ENCODE measurements around the gene PKNOX2. TPM values are rescaled to one million over a fixed set of nuclear protein-coding genes. Genes with fewer than 3 reads are reported as not detected.
A peak's percentile ranks its signal among the peaks of the same experiment; 100 is the strongest.

The PKNOX2 gene
- total RNA-seq, 1 donor from 2014 or later: 34.9 TPM

GRCh38 chr11:125157118-125157733, 7.3 kb upstream of the PKNOX2 start:
- no peaks in the 10 kb centered on the region for H3K27me3 Mint-ChIP-seq (ENCODE audit: low read depth)
- no peaks in the 10 kb centered on the region for H3K4me1 Mint-ChIP-seq (ENCODE audit: low read depth)
- no peak for DNase-seq (ENCODE audit: low spot score)
- no peaks in the 10 kb centered on the region for H3K9me3 Mint-ChIP-seq (ENCODE audit: low read depth)
- no peak overlapping the region for H3K4me3 Mint-ChIP-seq (ENCODE audit: unreplicated experiment)
- no peak for TF ChIP-seq CTCF (IDR thresholded peaks at IDR 0.05)
- H3K36me3 Mint-ChIP-seq (ENCODE audit: low read depth): no peaks in the 10 kb centered on the region
- no peak overlapping the region for H3K27ac Mint-ChIP-seq (ENCODE audit: unreplicated experiment)

GRCh38 chr11:125157953-125158680, 6.4 kb upstream of the PKNOX2 start:
- Mint-ChIP-seq H3K36me3 (ENCODE audit: low read depth) (no peaks in the 10 kb centered on the region), H3K27me3 (ENCODE audit: low read depth) (no peaks in the 10 kb centered on the region), H3K4me1 (ENCODE audit: low read depth) (peaks cover 2% of the 10 kb centered on the region), H3K27ac (ENCODE audit: unreplicated experiment) (no peak overlapping the region), H3K9me3 (ENCODE audit: low read depth) (no peaks in the 10 kb centered on the region), H3K4me3 (ENCODE audit: unreplicated experiment) (no peak overlapping the region)
- no peak for DNase-seq (ENCODE audit: low spot score)
- no peak for TF ChIP-seq CTCF (IDR thresholded peaks at IDR 0.05)

GRCh38 chr11:125162743-125163142, 1.8 kb upstream of the PKNOX2 start:
- no peaks in the 10 kb centered on the region for H3K9me3 Mint-ChIP-seq (ENCODE audit: low read depth)
- TF ChIP-seq CTCF (IDR thresholded peaks at IDR 0.05): no peak
- H3K27ac Mint-ChIP-seq (ENCODE audit: unreplicated experiment): no peak overlapping the region
- H3K36me3 Mint-ChIP-seq (ENCODE audit: low read depth): peaks cover 4% of the 10 kb centered on the region
- H3K4me1 Mint-ChIP-seq (ENCODE audit: low read depth): peaks cover 29% of the 10 kb centered on the region
- H3K4me3 Mint-ChIP-seq (ENCODE audit: unreplicated experiment): no peak overlapping the region
- DNase-seq (ENCODE audit: low spot score): no peak
- H3K27me3 Mint-ChIP-seq (ENCODE audit: low read depth): no peaks in the 10 kb centered on the region

- no peak for DNase-seq (ENCODE audit: low spot score)
- Mint-ChIP-seq H3K27ac (ENCODE audit: unreplicated experiment) (peak overlapping the region; percentile 22), H3K27me3 (ENCODE audit: low read depth) (no peaks in the 10 kb centered on the region), H3K4me3 (ENCODE audit: unreplicated experiment) (peak overlapping the region; percentile 99), H3K4me1 (ENCODE audit: low read depth) (peaks cover 37% of the 10 kb centered on the region), H3K9me3 (ENCODE audit: low read depth) (no peaks in the 10 kb centered on the region), H3K36me3 (ENCODE audit: low read depth) (peaks cover 4% of the 10 kb centered on the region)
- TF ChIP-seq CTCF (IDR thresholded peaks at IDR 0.05): no peak
These were observed 1.0 kb upstream of the PKNOX2 start for GRCh38 chr11:125163431-125164063.

- H3K9me3 Mint-ChIP-seq (ENCODE audit: low read depth): no peaks in the 10 kb centered on the region
- peaks cover 42% of the 10 kb centered on the region for H3K4me1 Mint-ChIP-seq (ENCODE audit: low read depth)
- DNase-seq (ENCODE audit: low spot score): no peak
- H3K36me3 Mint-ChIP-seq (ENCODE audit: low read depth): peaks cover 4% of the 10 kb centered on the region
- H3K4me3 Mint-ChIP-seq (ENCODE audit: unreplicated experiment): peak overlapping the region; percentile 99
- no peaks in the 10 kb centered on the region for H3K27me3 Mint-ChIP-seq (ENCODE audit: low read depth)
- peak overlapping the region; percentile 22 for H3K27ac Mint-ChIP-seq (ENCODE audit: unreplicated experiment)
- TF ChIP-seq CTCF (IDR thresholded peaks at IDR 0.05): no peak
These were observed 495 bp upstream of the PKNOX2 start for GRCh38 chr11:125164091-125164421.
